IMR-90 (cell line): ENCODE results near the gene FDXR. TPM values are rescaled to one million over a fixed set of nuclear protein-coding genes. Genes with fewer than 3 reads are reported as not detected.

Experiments
- ATAC-seq: fragments of 200-7000 bp; cut with Tn5 transposase; 2 replicates; pipeline ENCODE4 v1.9.1; 2020; ENCODE audit warnings: low read depth, mild to moderate bottlenecking, moderate library complexity
- BruUV-seq: library from RNA; stranded (reverse); fragments of 400-500 nt; replicated peaks from 2 replicates; lab custom pipeline; 2021; lab: Mats Ljungman, UMichigan
- CTCF ChIA-PET: fragments of 300-600 bp; formaldehyde crosslinking; extraction: SDS; loops from one replicate; lab custom pipeline; 2021; ENCODE audit warnings: antibody characterized with exemption; lab: Yijun Ruan, JAX
- POLR2A ChIA-PET: fragments of 300-600 bp; sonication (Branson Sonifier 250); formaldehyde crosslinking; loops from one replicate; lab custom pipeline; 2022; ENCODE audit warnings: antibody characterized with exemption; ENCODE audit not compliant: unreplicated experiment; lab: Charles Lee
- DNase-seq: peaks from one replicate; pipeline ENCODE4 v3.0.0; 2013
- H2AFZ ChIP-seq: replicated peaks from 2 replicates; pipeline ENCODE3; 2013; ENCODE audit warnings: low read length, mild to moderate bottlenecking; ENCODE audit not compliant: poor library complexity
- H2AK5ac ChIP-seq: 2 replicates; pipeline ENCODE4 v1.6.1; 2013; ENCODE audit warnings: low read depth, low read length, inconsistent platforms
- H2AK9ac ChIP-seq: replicated peaks from 2 replicates; pipeline ENCODE3; 2013; ENCODE audit warnings: mild to moderate bottlenecking, low read depth, low read length, moderate library complexity; ENCODE audit not compliant: poor library complexity
- H2BK120ac ChIP-seq: 2 replicates; pipeline ENCODE4 v1.6.1; 2013; ENCODE audit warnings: low read depth, low read length, inconsistent platforms
- H2BK15ac ChIP-seq: 3 replicates; pipeline ENCODE4 v1.6.1; 2013; ENCODE audit warnings: low read depth, low read length, inconsistent platforms
- H2BK20ac ChIP-seq: 2 replicates; pipeline ENCODE4 v1.6.1; 2013; ENCODE audit warnings: low read depth, mild to moderate bottlenecking, inconsistent platforms, low read length, moderate library complexity
- H2BK5ac ChIP-seq: 2 replicates; pipeline ENCODE4 v1.6.1; 2013; ENCODE audit warnings: mild to moderate bottlenecking, low read depth, low read length, inconsistent platforms; ENCODE audit not compliant: poor library complexity, severe bottlenecking
- H3K14ac ChIP-seq: replicated peaks from 2 replicates; pipeline ENCODE4 v1.6.1; 2013; ENCODE audit warnings: low read depth, low read length, inconsistent platforms
- H3K18ac ChIP-seq: 2 replicates; pipeline ENCODE4 v1.6.1; 2013; ENCODE audit warnings: low read depth, low read length, control low read depth
- H3K23ac ChIP-seq: 2 replicates; pipeline ENCODE4 v1.6.1; 2013; ENCODE audit warnings: low read depth, low read length, inconsistent platforms
- H3K27ac ChIP-seq: 2 replicates; pipeline ENCODE4 v1.5.1; 2013; ENCODE audit warnings: mild to moderate bottlenecking, control low read depth, low read length; ENCODE audit not compliant: insufficient read depth
- H3K27me3 ChIP-seq: 2 replicates; pipeline ENCODE4 v1.6.1; 2013; ENCODE audit warnings: low read length; ENCODE audit not compliant: control insufficient read depth, insufficient read depth
- H3K36me3 ChIP-seq: 2 replicates; pipeline ENCODE4 v1.6.1; 2013; ENCODE audit warnings: low read length, mixed read lengths; ENCODE audit not compliant: control insufficient read depth, insufficient read depth
- H3K4ac ChIP-seq: 2 replicates; pipeline ENCODE4 v1.6.1; 2013; ENCODE audit warnings: low read depth, low read length, inconsistent platforms
- H3K4me1 ChIP-seq: 2 replicates; pipeline ENCODE4 v1.6.1; 2013; ENCODE audit warnings: low read length, mixed read lengths; ENCODE audit not compliant: control insufficient read depth, insufficient read depth
- H3K4me2 ChIP-seq: 2 replicates; pipeline ENCODE4 v1.6.1; 2013; ENCODE audit warnings: low read depth, mild to moderate bottlenecking, control low read depth, low read length, moderate library complexity
- H3K4me3 ChIP-seq: 2 replicates; pipeline ENCODE4 v1.5.1; 2013; ENCODE audit warnings: low read depth, mild to moderate bottlenecking, control low read depth, low read length, moderate library complexity; ENCODE audit not compliant: insufficient read depth
- H3K56ac ChIP-seq: 2 replicates; pipeline ENCODE4 v1.6.1; 2013; ENCODE audit warnings: low read length, inconsistent platforms; ENCODE audit not compliant: insufficient read depth; ENCODE audit errors: extremely low read depth
- H3K79me1 ChIP-seq, 2 experiments: 2 replicates each; pipeline ENCODE4 v1.6.1; 2013; ENCODE audit warnings: low read length in 2 of 2, inconsistent platforms in 1 of 2, low read depth in 1 of 2
- H3K9ac ChIP-seq: 2 replicates; pipeline ENCODE4 v1.6.1; 2013; ENCODE audit warnings: low read depth, low read length, control low read depth
- H3K9me1 ChIP-seq: 2 replicates; pipeline ENCODE4 v1.6.1; 2013; ENCODE audit warnings: low read length, inconsistent platforms; ENCODE audit not compliant: insufficient read depth
- H3K9me3 ChIP-seq: 2 replicates; pipeline ENCODE4 v1.6.1; 2013; ENCODE audit warnings: low read length; ENCODE audit not compliant: control insufficient read depth, insufficient read depth
- H4K20me1 ChIP-seq: 2 replicates; pipeline ENCODE4 v1.6.1; 2013; ENCODE audit warnings: low read length, inconsistent platforms; ENCODE audit not compliant: insufficient read depth
- H4K5ac ChIP-seq: 2 replicates; pipeline ENCODE4 v1.6.1; 2013; ENCODE audit warnings: mild to moderate bottlenecking, low read depth, low read length, control low read depth
- H4K8ac ChIP-seq, 2 experiments: 2 replicates each; pipeline ENCODE4 v1.6.1; 2013; ENCODE audit warnings: low read depth in 2 of 2, low read length in 2 of 2, control low read depth in 1 of 2, inconsistent platforms in 1 of 2
- H4K91ac ChIP-seq: 2 replicates; pipeline ENCODE4 v1.6.1; 2013; ENCODE audit warnings: low read depth, low read length, inconsistent platforms; ENCODE audit not compliant: insufficient read depth
- CHD1 ChIP-seq: IDR thresholded peaks from 2 replicates; pipeline ENCODE4 v1.6.1; 2012; ENCODE audit warnings: low read depth, low read length, improper control_type of control experiment
- FOS ChIP-seq: fragments of 150-350 bp; IDR thresholded peaks from 2 replicates; pipeline ENCODE4 v1.6.1; 2016; ENCODE audit warnings: low read depth, low read length
- MAFK ChIP-seq: IDR thresholded peaks from 2 replicates; pipeline ENCODE4 v1.6.1; 2012; ENCODE audit warnings: low read depth, low read length, improper control_type of control experiment
- MAZ ChIP-seq: IDR thresholded peaks from 2 replicates; pipeline ENCODE4 v1.6.1; 2012; ENCODE audit warnings: low read depth, mild to moderate bottlenecking, low read length, improper control_type of control experiment, moderate library complexity, borderline replicate concordance
- POLR2A ChIP-seq: IDR thresholded peaks from 2 replicates; pipeline ENCODE4 v1.6.1; 2012; ENCODE audit warnings: mild to moderate bottlenecking, low read depth, low read length
- RAD21 ChIP-seq: IDR thresholded peaks from 2 replicates; pipeline ENCODE4 v1.6.1; 2012; ENCODE audit warnings: low read length, improper control_type of control experiment
- RCOR1 ChIP-seq: IDR thresholded peaks from 2 replicates; pipeline ENCODE4 v1.6.1; 2012; ENCODE audit warnings: mild to moderate bottlenecking, low read length, improper control_type of control experiment; ENCODE audit not compliant: insufficient replicate concordance
- RFX5 ChIP-seq: IDR thresholded peaks from 2 replicates; pipeline ENCODE4 v1.8.0; 2012; ENCODE audit warnings: low read depth, mild to moderate bottlenecking, low read length, moderate library complexity
- SMC3 ChIP-seq: fragments of 150-350 bp; IDR thresholded peaks from 2 replicates; pipeline ENCODE4 v1.6.1; 2016; ENCODE audit warnings: low read depth, mild to moderate bottlenecking, antibody characterized with exemption, low read length, moderate library complexity
- WGBS, 2 experiments: methylation state at CpG; one replicate each; pipeline versions ENCODE4 v1.1.5 to v1.1.7; 2013; ENCODE audit warnings: missing lambda C conversion rate in 2 of 2; ENCODE audit not compliant: insufficient read length in 1 of 2; ENCODE audit errors: extremely low coverage in 2 of 2; 5-methylcytosine and 5-hydroxymethylcytosine counted together
- dilution Hi-C: fragments of 300-500 bp; cut with HindIII; formaldehyde crosslinking; loops from one replicate; pipeline ENCODE4 v1.14.3; 2018; ENCODE audit warnings: low sequenced_read_pairs; ENCODE audit not compliant: unreplicated experiment
- in situ Hi-C: fragments of 300-500 bp; cut with MboI; formaldehyde crosslinking; loops from 3 replicates; pipeline ENCODE4 v1.14.3; 2019; ENCODE audit warnings: low sequenced_read_pairs, inconsistent platforms, mixed read lengths
- intact Hi-C: fragments of 100-400 bp; cut with micrococcal nuclease; formaldehyde crosslinking; loops from 2 replicates; pipeline ENCODE4 v1.10.0; 2022
- polyA plus RNA-seq, 3 experiments: library from polyadenylated mRNA; depleted of rRNA; stranded (reverse); fragments of >200 nt; gene quantifications; 2 replicates each; pipeline ENCODE4 v1.2.3, GENCODE V29; 2012; ENCODE audit warnings: low replicate concordance in 1 of 3
- total RNA-seq: library from RNA; depleted of rRNA; stranded (reverse); fragments of >200 nt; gene quantifications from 2 replicates; pipeline ENCODE4 v1.2.3, GENCODE V29; 2012

FDXR gene
- total and polyA plus RNA-seq, 2 of the 4 experiments (the other 2 are of a cell fraction): 12.4 to 18.6 TPM

- BruUV-seq: no TSS peak
Observed at GRCh38 chr17:74917430-74917829, 44.6 kb upstream of the FDXR start.

More at GRCh38 chr17:74917430-74917829, 44.6 kb upstream of the FDXR start:
- intact Hi-C loops: no loop called here
- Histone ChIP-seq H4K91ac (no peak overlapping the region), H2BK5ac (no peak overlapping the region), H2AFZ (no peak overlapping the region), H3K14ac (no peak overlapping the region), H3K18ac (no peak overlapping the region), H2BK20ac (no peak overlapping the region), H2AK5ac (no peak overlapping the region), H4K20me1 (no peaks in the 10 kb centered on the region), H3K23ac (no peak overlapping the region), H3K4ac (no peak overlapping the region), H3K27ac (no peak overlapping the region), H2AK9ac (no peak overlapping the region), H3K79me1 (no peaks in the 10 kb centered on the region), H2BK120ac (no peak overlapping the region), H3K4me3 (no peak overlapping the region), H3K56ac (no peak overlapping the region), H4K8ac (no peak overlapping the region), H3K27me3 (peaks cover 48% of the 10 kb centered on the region), H3K4me2 (no peak overlapping the region), H3K4me1 (no peaks in the 10 kb centered on the region), H4K5ac (no peak overlapping the region), H3K9ac (no peak overlapping the region), H3K9me1 (no peaks in the 10 kb centered on the region), H2BK15ac (no peak overlapping the region), H3K36me3 (no peaks in the 10 kb centered on the region), H3K9me3 (no peaks in the 10 kb centered on the region)
- ChIA-PET POLR2A (no interaction called here), CTCF (no interaction called here)
- no peak for TF ChIP-seq MAFK
- no peak for TF ChIP-seq POLR2A
- TF ChIP-seq RFX5: no peak
- no peak for TF ChIP-seq SMC3
- TF ChIP-seq MAZ: no peak
- no peak for TF ChIP-seq CHD1
- TF ChIP-seq RCOR1: no peak
- TF ChIP-seq RAD21: no peak
- TF ChIP-seq FOS: no peak
- no peak for DNase-seq
- WGBS, 2 experiments: 73% methylated on average over 3 of the region's 10 CpGs; no CpG with 5 or more reads in 1 of the 2 experiments
- dilution Hi-C loops: no loop called here
- no peak for ATAC-seq
- in situ Hi-C loops: no loop called here
